ENCODE measurements around the gene TNPO2.

Gene TNPO2

GRCh38 chr19:12656899-12657571 is 66.7 kb downstream of the TNPO2 start:
- Histone ChIP-seq H3K4me1 (ENCODE audit: insufficient read depth, insufficient read length) (peaks cover 2% of the 10 kb centered on the region), H3K27me3 (ENCODE audit: insufficient read depth, insufficient read length) (no peaks in the 10 kb centered on the region), H3K9ac (ENCODE audit: insufficient read length, low read depth) (no peak overlapping the region), H3K9me3 (ENCODE audit: insufficient read depth, low read length) (no peaks in the 10 kb centered on the region), H3K4me3 (ENCODE audit: insufficient read length, low read depth) (no peak overlapping the region), H3K36me3 (ENCODE audit: insufficient read depth, insufficient read length, low read length) (peaks cover 66% of the 10 kb centered on the region)
- no peak for DNase-seq (ENCODE audit: low read depth, low spot score)
- no peak for TF ChIP-seq ZNF274 (IDR thresholded peaks at IDR 0.05; ENCODE audit: low read depth, low read length)
- TF ChIP-seq SUZ12 (IDR thresholded peaks at IDR 0.05; ENCODE audit: extremely low read depth, insufficient read depth, insufficient read length): no peak
- no peak for TF ChIP-seq YY1 (IDR thresholded peaks at IDR 0.05; ENCODE audit: insufficient read depth, insufficient read length)

- Histone ChIP-seq H3K4me1 (ENCODE audit: insufficient read depth, insufficient read length) (peaks cover 2% of the 10 kb centered on the region), H3K4me3 (ENCODE audit: insufficient read length, low read depth) (no peak overlapping the region), H3K9ac (ENCODE audit: insufficient read length, low read depth) (no peak overlapping the region), H3K27me3 (ENCODE audit: insufficient read depth, insufficient read length) (no peaks in the 10 kb centered on the region), H3K36me3 (ENCODE audit: insufficient read depth, insufficient read length, low read length) (peaks cover 59% of the 10 kb centered on the region), H3K9me3 (ENCODE audit: insufficient read depth, low read length) (no peaks in the 10 kb centered on the region)
- no peak for DNase-seq (ENCODE audit: low read depth, low spot score)
- TF ChIP-seq YY1 (IDR thresholded peaks at IDR 0.05; ENCODE audit: insufficient read depth, insufficient read length) (no peak), SUZ12 (IDR thresholded peaks at IDR 0.05; ENCODE audit: extremely low read depth, insufficient read depth, insufficient read length) (no peak), ZNF274 (IDR thresholded peaks at IDR 0.05; ENCODE audit: low read depth, low read length) (no peak)
Measured at GRCh38 chr19:12655546-12655945, 68.2 kb downstream of the TNPO2 start.

GRCh38 chr19:12652219-12652618 is 71.5 kb downstream of the TNPO2 start:
- no peak overlapping the region for H3K9ac ChIP-seq (ENCODE audit: insufficient read length, low read depth)
- no peaks in the 10 kb centered on the region for H3K27me3 ChIP-seq (ENCODE audit: insufficient read depth, insufficient read length)
- no peak for TF ChIP-seq SUZ12 (IDR thresholded peaks at IDR 0.05; ENCODE audit: extremely low read depth, insufficient read depth, insufficient read length)
- no peak for TF ChIP-seq ZNF274 (IDR thresholded peaks at IDR 0.05; ENCODE audit: low read depth, low read length)
- no peak for TF ChIP-seq YY1 (IDR thresholded peaks at IDR 0.05; ENCODE audit: insufficient read depth, insufficient read length)
- no peak for DNase-seq (ENCODE audit: low read depth, low spot score)
- H3K4me3 ChIP-seq (ENCODE audit: insufficient read length, low read depth): no peak overlapping the region
- H3K4me1 ChIP-seq (ENCODE audit: insufficient read depth, insufficient read length): no peaks in the 10 kb centered on the region
- no peaks in the 10 kb centered on the region; the same call in 1 of the 2 replicates for H3K9me3 ChIP-seq (ENCODE audit: insufficient read depth, low read length)
- peaks cover 44% of the 10 kb centered on the region for H3K36me3 ChIP-seq (ENCODE audit: insufficient read depth, insufficient read length, low read length)

GRCh38 chr19:12649941-12650340 is 73.8 kb downstream of the TNPO2 start:
- no peak for TF ChIP-seq SUZ12 (IDR thresholded peaks at IDR 0.05; ENCODE audit: extremely low read depth, insufficient read depth, insufficient read length)
- TF ChIP-seq YY1 (IDR thresholded peaks at IDR 0.05; ENCODE audit: insufficient read depth, insufficient read length): no peak
- no peak for TF ChIP-seq ZNF274 (IDR thresholded peaks at IDR 0.05; ENCODE audit: low read depth, low read length)
- no peak overlapping the region for H3K4me3 ChIP-seq (ENCODE audit: insufficient read length, low read depth)

More at GRCh38 chr19:12649941-12650340, 73.8 kb downstream of the TNPO2 start:
- Histone ChIP-seq H3K9me3 (ENCODE audit: insufficient read depth, low read length) (no peaks in the 10 kb centered on the region; the same call in 1 of the 2 replicates), H3K36me3 (ENCODE audit: insufficient read depth, insufficient read length, low read length) (peaks cover 35% of the 10 kb centered on the region), H3K9ac (ENCODE audit: insufficient read length, low read depth) (no peak overlapping the region), H3K27me3 (ENCODE audit: insufficient read depth, insufficient read length) (no peaks in the 10 kb centered on the region), H3K4me1 (ENCODE audit: insufficient read depth, insufficient read length) (no peaks in the 10 kb centered on the region)
- DNase-seq (ENCODE audit: low read depth, low spot score): no peak
